Fibroblast of skin of right quadriceps (primary cell): ENCODE results near the gene ADAMTSL5.
A peak's percentile ranks its signal among the peaks of the same experiment; 100 is the strongest.
"Not testable (repeated sequence)": the region's sequence is repeated elsewhere in the genome, so short reads cannot be mapped to it uniquely, and the experiment has no call there.

Experiments
- DNase-seq: peaks from one replicate; pipeline ENCODE4 v3.0.0-alpha.2; 2013

ADAMTSL5 gene

DNA sequence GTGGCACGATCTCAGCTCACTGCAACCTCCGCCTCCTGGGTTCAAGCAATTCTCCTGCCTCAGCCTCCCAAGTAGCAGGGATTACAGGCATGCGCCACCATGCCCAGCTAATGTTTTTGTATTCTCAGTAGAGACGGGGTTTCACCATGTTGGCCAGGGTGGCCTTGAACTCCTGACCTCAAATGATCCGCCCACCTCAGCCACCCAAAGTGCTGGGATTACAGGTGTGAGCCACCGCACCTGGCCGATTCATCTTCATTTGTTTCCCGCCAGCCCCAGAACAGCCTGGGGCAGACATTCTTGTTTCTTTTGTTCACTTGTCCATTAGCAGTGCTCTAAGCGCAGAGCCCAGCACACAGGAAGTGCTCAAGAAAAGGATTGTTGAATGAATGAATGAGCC is 35.8 kb downstream of the ADAMTSL5 start:
- not testable (repeated sequence) for DNase-seq

DNA sequence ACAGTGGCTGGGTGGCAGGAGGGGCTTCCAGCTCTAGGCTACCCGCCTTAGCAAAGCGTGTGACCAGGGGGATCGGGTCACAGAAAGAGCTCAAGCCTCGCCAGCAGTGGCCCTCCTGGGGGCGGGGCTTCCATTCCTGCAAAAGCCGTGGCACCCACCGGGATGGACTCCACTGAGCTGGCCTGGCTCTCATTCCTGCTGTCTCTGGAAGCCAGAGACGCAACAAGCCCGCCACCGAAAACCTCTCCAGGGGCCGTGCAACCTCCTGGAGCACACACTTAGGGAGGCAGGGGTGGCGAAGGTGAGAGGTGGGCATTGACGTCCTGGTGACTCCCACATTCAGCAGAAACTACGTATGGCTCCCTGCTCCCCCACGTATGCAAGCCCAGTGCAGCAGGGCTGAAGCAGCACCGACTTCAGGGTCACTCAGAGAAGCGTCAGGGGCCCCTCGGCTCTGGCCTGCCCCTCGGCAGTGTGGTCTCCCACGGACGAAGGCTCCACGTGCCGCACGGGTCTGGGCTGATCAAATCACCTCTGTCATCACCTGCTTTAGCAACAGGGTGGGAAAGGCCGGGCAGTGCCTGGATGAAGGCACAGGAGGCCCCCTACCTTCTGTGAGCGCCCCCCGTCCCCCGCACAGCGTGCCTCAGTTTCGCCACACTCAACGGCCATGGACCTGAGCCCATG is 36.9 kb downstream of the ADAMTSL5 start:
- DNase-seq: no peak

DNA sequence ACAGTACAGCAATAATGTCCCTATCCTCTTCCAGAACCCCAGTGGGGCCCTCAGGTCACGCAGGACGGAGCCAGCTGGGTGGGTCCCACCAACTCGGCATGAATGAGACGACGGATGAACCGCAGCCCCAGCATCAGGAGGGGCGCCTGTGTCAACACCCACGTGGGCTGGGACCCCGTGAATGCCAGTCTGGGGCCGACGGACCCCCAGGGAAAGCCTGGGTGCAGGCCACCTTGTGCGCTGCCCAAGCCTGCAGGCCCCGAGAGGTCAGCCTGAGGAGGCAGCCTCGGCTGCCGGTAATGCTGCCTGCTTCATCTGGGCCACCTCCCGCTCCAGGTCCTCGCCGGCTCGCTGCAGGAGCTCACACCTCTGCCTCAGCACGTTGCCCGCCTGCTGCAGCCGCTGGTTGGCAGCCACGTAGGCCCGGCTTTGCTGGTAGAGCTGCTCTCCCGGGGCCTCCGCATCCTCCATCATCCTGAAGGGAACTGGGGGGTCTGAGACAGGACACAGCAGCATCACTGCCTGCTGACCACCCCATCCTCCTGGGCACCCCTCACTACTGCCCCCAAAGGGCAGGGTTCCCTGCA is 38.0 kb downstream of the ADAMTSL5 start:
- no peak for DNase-seq

DNA sequence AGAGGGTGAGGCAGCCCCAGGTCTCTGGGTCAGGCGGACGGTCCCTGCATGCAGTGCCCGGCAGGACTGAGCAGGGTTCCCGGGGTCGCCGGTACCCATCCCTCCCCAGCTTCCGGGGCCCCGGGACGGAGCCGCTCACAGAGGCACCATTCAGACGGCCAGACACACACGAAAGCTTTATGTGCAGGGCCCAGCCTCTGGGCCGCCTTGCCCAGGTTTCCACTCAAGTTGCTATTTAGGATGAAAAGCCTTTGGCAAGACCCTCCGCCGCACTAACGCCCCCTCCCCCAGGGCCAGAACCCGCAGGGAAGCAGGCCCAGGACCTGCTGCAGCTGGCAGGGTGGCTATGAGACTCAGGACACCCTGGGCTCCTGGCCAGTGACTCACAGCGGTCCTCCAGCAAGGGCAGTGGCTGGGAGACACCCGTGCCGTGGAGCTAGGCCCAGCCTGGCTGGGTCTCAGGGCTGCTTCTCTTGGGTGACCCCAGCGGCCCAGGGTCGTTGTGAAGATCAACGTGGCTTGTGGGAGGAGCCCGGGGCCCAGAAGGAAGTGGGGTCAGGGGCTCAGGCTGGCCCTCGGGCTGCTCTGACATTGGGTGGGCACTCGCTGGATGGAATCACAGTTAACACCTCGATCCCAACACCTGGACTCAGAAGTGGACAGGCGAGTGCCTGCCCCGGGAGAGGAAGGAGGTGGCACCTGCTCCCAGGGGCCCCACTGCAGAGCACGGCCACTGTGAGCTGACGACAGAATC is 38.6 kb downstream of the ADAMTSL5 start:
- no peak for DNase-seq

DNA sequence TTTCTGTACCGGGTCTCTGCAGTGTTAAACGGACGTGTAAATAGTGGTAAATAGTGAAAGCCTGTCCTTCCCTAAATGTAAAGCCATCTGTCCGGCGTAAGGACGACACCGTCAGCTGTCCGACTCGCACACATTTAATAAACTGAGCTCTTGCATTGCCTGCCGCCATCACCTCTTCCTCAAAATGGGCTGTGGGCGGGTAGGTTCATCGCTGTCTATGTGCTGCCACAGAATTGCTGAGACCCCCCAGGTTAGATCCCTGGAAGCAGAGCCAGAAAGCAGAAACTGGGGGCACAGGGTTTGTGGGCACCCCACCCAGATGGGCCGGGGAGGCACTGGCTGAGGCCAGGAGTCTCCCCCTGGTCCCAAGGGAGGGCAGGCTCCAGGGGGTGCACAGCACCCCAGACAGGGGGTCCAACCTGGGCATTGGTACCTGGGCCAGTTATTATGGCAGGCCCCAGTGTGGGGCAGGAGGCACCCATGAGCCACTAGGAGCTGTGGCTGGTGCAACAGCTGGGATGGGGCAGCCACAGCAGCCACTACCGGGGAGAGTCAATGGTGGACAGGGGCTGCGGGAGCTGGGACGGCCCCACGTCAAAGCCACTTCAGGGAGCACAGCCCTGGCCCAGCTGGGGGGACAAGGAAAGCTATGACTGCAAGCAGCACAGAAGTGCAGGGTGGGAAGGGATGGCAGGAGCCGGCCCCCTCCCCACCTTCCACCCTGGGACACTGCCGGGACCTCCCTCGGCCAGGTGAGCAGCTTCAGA is 39.6 kb downstream of the ADAMTSL5 start:
- no peak for DNase-seq

DNA sequence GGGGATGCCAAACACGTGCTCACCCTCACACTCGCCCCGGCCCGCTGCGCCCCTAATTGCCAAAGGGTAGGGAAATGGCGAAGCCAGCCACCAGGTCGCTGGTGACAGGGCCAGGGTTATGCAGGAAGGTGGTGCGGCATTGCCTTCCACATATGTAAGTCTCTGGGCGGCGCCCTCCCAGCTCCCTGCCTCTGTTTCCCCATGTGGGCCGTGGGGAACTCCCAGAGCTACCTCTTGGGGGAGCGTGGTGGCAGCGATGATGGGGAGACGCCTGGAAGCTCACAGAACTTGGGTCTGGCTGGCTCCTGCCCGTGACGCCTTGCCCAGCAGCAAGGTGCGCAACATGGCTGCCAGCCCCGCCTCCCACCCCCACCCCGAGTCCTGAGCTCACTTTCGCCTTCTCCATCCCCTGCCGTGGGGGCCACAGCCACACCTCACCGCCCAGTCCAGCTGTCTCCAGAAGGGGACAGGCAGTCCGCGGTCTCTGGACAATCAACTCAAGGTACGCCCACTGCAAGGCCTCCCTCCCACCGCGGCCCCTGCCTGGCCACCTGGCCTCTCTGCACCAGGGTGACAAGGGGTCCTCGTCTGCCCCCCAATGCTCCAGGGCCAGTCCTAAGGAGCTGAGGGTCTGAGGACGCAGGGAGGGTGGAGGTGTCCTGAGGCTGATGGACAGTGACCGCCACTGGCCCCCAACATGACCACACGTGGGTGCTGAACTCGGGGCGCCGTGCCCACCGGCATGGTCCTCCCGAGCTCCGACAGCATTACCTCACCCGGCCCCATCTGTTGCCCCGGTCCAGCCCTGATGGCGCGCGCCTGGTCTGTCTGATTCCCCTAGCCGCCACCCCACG is 40.4 kb downstream of the ADAMTSL5 start:
- DNase-seq: no peak

DNA sequence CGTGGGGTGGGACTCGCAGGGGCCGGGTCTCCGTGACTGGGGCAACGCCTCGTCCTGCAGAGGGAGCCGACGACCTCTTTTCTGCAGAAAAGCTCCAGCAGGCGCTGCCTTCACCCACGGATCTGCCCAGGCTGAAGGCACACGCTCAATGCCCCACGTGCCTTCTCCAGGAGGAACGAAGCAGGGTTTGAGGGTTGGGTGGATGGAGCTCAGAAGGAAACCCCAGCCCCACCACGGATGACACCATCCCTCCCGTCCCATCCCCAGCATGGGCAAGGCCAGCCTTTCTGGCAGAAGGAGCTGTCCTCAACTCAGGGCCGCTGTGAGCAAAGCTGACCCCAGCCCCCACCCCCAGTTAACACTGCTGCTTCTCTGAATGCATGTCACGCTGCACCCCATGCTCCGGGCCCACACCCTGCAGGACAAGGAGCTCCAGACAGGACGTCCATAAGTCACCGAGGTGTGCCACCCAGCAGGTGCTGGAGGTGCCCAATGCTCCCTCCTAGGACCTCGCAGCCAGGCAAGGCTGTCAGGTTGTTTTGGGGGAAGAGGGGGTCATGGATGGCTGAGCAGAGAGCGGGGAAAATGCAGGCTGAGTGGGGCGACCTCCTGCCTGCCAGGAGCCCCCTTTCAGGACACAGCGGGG is 41.2 kb downstream of the ADAMTSL5 start:
- DNase-seq: no peak

DNA sequence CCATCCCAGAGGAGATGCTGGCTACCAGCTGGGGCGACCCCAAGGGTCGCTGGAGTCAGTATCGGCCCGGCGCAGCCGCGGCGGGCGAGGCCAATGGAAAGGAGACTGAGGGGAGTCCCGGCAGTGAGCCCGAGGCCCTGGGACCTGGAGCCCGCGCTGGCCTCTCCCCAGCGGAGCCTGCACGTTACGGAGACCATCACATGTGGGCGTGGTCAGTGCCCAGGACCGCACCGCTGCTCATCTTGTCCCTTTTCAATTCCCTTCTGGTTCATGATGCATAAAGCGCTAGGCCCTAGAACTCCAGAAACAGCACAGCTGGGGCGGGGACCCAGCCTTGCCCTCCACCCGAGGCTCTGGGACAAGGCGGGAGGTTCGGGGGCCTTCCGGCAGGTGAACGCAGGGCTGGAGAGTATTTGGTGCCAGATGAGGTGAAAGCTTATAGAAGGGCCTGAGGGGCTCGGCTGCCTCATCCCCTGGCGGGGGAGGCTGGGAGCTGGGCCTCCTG is 41.8 kb downstream of the ADAMTSL5 start:
- DNase-seq: no peak

DNA sequence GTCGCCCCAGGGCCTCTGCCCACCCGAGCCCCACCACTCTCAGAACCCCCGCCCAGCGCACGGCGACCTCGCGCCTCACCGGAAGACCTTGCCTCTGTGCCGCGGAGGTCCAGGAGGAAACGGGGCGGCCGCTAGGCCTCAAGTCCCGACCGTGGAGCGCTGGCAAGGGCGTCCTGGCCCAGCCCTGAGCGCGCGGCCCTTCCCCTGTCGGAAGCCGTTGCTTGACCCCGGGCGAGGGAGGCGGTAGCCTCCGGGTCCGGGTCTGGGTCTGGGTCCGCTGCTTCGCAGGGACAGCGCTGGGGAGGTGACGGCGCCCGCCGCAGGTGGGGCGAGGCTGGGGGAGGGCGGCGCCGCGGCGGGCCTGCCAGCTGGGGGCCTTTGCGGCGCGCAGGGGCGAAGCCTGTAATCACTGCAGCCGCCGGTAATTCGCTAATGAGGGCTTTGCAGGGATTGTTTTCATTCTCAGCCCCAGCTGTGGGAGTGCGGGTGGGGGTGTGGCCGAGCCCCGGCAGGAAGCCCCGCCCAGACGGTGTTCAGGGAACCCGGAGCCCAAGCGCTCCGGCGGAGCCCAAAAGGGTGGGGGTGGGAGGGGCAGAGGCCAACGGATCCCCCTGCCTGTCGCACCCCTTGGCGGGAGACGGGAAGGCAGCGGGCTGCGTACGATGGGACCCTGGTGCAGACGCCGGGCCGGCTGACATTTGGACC is 42.4 kb downstream of the ADAMTSL5 start:
- peak; percentile 18 for DNase-seq

DNA sequence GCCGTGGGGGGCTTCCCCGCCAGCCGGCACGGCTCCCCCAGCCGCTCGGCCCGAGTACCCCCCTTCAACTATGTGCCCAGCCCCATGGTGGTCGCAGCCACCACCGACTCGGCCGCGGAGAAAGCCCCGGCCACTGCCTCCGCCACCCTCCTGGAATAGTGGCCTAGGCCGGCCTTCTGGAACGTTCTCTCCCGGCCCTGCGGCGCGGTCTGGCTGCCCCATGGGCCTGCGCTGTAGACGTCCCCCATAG is 42.8 kb downstream of the ADAMTSL5 start:
- no peak for DNase-seq

DNA sequence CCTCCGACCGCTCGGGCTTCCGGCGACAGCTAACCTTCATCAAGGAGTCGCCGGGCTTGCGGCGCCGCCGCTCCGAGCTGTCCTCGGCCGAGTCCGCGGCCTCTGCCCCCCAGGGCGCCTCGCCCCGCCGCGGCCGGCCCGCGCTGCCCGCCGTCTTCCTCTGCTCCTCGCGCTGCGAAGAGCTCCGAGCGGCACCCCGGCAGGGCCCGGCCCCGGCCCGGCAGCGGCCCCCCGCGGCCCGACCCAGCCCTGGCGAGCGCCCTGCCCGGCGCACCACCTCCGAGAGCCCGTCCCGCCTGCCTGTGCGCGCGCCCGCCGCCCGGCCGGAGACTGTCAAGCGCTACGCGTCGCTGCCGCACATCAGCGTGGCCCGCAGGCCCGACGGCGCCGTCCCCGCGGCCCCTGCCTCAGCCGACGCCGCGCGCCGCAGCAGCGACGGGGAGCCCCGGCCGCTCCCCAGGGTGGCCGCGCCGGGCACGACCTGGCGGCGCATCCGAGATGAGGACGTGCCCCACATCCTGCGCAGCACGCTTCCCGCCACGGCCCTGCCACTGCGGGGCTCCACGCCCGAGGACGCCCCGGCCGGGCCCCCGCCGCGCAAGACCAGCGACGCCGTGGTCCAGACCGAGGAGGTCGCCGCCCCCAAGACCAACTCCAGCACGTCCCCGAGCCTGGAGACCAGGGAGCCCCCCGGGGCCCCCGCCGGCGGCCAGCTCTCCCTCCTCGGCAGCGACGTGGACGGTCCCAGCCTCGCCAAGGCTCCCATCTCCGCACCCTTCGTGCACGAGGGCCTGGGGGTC is 43.4 kb downstream of the ADAMTSL5 start:
- no peak for DNase-seq

DNA sequence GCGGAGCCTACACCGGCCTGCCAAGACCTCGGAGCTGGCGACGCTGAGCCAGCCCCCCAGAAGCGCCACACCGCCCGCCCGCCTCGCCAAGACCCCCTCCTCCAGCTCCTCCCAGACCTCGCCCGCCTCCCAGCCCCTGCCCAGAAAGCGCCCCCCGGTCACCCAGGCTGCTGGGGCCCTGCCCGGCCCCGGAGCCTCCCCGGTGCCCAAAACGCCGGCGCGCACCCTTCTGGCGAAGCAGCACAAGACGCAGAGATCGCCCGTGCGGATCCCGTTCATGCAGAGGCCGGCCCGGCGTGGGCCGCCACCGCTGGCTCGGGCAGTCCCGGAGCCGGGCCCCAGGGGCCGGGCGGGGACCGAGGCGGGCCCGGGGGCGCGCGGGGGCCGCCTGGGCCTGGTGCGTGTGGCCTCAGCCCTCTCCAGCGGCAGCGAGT is 44.0 kb downstream of the ADAMTSL5 start:
- peak; percentile 25 for DNase-seq

DNA sequence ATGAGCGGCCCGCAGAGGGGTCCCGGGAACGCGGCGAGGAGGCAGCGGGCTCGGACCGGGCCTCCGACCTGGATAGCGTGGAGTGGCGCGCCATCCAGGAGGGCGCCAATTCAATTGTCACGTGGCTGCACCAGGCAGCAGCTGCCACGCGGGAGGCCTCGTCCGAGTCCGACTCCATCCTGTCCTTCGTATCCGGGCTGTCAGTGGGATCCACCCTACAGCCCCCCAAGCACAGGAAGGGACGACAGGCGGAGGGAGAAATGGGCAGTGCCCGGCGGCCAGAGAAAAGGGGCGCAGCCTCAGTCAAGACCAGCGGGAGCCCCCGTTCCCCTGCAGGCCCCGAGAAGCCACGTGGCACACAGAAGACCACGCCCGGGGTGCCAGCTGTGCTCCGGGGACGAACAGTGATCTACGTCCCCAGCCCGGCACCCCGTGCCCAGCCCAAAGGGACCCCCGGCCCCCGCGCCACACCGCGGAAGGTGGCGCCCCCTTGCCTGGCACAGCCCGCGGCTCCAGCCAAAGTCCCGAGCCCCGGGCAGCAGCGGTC is 44.5 kb downstream of the ADAMTSL5 start:
- no peak for DNase-seq

DNA sequence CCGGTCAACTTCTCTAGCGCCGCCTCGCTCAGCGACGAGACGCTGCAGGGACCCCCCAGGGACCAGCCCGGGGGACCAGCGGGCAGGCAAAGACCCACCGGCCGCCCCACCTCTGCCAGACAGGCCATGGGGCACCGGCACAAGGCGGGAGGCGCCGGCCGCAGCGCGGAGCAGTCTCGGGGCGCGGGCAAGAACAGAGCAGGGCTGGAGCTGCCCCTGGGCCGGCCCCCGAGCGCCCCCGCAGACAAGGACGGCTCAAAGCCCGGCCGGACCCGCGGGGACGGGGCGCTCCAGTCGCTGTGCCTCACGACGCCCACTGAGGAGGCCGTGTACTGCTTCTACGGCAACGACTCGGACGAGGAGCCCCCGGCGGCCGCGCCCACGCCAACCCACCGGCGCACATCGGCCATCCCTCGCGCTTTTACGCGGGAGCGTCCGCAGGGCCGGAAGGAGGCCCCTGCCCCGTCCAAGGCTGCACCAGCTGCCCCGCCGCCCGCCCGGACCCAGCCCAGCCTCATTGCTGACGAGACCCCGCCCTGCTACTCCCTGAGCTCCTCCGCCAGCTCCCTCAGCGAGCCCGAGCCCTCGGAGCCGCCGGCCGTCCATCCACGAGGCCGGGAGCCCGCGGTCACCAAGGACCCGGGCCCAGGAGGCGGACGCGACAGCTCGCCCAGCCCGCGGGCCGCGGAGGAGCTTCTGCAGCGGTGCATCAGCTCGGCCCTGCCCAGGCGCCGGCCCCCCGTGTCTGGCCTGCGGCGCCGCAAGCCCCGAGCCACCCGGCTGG is 45.1 kb downstream of the ADAMTSL5 start:
- no peak for DNase-seq

DNA sequence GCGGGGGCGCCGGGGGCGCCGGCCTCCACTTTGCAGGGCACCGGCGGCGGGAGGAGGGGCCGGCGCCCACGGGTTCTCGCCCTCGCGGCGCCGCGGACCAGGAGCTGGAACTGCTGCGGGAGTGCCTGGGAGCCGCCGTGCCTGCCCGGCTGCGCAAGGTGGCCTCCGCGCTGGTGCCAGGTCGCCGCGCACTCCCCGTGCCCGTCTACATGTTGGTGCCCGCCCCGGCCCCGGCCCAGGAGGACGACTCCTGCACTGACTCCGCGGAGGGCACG is 45.7 kb downstream of the ADAMTSL5 start:
- no peak for DNase-seq

DNA sequence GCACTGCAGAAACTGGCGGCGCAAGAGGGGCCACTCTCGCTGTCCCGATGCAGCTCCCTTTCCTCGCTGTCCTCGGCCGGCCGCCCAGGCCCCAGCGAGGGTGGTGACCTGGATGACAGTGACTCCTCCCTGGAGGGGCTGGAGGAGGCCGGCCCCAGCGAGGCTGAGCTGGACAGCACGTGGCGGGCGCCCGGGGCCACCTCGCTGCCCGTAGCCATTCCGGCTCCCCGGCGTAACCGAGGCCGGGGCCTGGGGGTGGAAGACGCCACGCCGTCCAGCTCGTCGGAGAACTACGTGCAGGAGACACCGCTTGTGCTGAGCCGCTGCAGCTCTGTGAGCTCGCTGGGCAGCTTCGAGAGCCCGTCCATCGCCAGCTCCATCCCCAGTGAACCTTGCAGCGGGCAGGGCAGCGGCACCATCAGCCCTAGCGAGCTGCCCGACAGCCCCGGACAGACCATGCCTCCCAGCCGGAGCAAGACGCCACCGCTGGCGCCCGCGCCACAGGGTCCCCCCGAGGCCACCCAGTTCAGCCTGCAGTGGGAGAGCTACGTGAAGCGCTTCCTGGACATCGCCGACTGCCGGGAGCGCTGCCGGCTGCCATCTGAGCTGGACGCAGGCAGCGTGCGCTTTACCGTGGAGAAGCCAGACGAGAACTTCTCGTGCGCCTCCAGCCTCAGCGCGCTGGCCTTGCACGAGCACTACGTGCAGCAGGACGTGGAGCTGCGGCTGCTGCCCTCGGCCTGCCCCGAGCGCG is 46.2 kb downstream of the ADAMTSL5 start:
- DNase-seq: no peak

DNA sequence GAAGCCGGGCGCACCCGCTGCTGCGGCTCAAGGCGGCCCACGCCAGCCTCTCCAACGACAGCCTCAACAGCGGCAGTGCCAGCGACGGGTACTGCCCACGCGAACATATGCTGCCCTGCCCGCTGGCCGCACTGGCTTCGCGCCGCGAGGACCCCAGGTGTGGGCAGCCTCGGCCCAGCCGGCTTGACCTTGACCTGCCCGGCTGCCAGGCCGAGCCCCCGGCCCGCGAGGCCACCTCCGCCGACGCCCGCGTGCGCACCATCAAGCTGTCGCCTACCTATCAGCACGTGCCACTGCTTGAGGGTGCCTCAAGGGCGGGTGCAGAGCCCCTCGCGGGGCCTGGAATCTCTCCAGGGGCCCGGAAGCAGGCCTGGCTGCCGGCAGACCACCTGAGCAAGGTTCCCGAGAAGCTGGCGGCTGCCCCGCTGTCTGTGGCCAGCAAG is 46.8 kb downstream of the ADAMTSL5 start:
- no peak for DNase-seq

DNA sequence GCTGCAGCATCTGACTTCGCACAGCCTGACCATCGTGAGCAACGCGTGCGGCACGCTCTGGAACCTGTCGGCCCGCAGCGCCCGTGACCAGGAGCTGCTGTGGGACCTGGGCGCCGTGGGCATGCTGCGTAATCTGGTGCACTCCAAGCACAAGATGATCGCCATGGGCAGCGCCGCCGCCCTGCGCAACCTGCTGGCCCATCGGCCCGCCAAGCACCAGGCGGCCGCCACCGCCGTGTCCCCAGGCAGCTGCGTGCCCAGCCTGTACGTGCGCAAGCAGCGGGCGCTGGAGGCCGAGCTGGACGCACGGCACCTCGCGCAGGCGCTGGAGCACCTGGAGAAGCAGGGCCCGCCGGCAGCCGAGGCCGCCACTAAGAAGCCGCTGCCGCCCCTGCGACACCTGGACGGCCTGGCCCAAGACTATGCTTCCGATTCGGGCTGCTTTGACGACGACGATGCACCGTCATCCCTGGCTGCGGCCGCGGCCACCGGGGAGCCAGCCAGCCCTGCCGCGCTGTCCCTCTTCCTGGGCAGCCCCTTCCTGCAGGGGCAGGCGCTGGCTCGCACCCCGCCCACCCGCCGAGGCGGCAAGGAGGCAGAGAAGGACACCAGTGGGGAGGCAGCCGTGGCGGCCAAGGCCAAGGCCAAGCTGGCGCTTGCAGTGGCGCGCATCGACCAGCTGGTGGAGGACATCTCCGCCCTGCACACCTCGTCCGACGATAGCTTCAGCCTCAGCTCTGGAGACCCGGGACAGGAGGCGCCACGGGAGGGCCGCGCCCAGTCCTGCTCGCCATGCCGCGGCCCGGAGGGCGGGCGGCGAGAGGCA is 47.4 kb downstream of the ADAMTSL5 start:
- peak; percentile 40 for DNase-seq
